Stimulated activated naive CD4-positive, alpha-beta T cell (primary cell): Measurements from ENCODE around the gene CHCHD1.
"Not testable (repeated sequence)": the region's sequence is repeated elsewhere in the genome, so short reads cannot be mapped to it uniquely, and the experiment has no call there.

ENCODE experiments used
- DNase-seq, 6 experiments: peaks; one replicate each; lab custom pipeline; 2025; lab: John Stamatoyannopoulos, UW

CHCHD1 gene

DNA sequence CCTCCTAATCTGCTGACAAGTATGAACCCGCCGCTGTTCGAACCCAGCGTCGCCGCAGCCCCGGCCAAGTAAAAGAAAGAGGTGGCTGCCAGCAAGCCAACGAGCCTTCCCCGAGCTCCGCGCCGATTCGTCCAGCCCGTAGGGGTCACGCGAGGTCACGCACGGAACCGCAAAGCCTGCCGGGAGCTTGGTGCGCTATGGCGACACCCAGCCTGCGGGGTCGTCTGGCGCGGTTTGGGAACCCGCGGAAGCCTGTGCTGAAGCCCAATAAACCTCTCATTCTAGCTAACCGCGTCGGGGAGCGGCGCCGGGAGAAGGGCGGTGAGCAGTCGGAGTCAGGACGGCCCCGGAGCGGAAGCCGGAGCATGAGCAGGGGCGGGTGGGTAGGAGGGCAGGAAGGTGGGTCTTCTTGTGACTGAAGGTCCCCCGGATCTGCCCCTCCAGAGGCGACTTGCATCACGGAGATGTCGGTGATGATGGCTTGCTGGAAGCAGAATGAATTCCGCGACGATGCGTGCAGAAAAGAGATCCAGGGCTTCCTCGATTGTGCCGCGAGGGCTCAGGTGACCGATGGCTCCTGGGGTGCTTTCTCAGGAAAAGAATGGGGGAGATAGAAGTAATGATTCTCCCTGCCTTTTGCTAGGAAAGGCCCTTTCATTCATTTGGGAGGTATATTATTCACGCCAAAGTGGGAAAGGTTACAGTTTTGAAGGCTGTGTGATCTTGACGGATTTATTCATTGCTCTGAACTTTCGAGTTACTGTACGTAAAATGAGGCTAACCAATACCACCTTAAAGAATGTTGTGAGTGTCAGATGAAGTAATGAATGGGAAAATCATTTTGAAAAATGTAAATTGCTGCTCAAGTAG is at the start of gene CHCHD1:
Gene CHCHD1, plus strand, starts transcription at position 170 of the 870 bp plus-strand sequence. Its CDS starts 28 bp downstream, at position 198.
- peak; percentile 76 to 94 (median 84) for DNase-seq

DNA sequence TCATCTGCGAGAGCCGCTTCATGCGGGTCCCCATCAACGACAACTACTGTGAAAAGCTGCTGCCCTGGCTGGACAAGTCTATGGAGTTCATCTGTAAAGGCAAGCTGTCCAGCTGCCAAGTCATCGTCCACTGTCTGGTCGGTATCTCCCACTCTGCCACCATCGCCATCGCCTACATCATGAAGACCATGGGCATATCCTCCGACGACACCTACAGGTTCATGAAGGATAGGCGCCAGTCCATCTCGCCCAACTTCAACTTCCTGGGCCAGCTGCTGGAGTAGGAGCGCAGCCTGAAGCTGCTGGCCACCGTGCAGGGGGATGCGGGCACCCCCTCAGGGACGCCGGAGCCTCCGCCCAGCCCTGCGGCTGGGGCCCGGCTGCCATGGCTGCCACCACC is 49.4 kb upstream of the CHCHD1 start:
- DNase-seq = no peak

DNA sequence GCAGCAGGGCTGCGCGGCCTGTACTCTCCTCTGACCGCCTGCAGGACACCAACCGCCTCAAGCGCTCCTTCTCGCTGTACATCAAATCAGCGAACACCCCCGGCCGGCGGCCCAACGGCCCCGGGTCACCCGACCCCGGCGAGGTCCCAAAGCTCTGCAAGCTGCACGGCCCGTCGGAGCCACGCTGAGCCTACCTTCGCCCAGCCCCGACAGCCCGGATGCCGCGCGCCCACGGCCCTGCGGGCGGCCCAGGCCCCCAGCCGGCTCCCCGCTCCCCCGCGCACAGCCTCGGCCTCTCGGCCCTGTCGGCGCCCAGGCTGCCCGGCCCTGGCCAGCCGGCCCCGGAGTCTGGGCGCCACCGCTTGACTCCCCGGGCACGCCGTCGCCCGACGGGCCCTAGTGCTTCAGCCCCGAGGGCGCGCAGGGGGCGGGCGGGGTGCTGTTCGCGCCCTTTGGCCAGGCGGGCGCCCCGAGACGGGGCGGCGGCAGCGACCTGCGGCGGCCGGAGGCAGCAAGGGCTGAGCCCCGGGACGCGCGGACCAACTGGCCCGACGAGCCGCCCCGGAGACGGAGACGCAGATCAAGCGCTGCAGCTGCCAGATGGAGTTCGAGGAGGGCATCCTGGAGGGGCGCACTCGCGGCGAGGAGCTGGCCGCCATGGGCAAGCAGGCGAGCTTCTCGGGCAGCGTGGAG is 48.8 kb upstream of the CHCHD1 start:
- DNase-seq = no peak

DNA sequence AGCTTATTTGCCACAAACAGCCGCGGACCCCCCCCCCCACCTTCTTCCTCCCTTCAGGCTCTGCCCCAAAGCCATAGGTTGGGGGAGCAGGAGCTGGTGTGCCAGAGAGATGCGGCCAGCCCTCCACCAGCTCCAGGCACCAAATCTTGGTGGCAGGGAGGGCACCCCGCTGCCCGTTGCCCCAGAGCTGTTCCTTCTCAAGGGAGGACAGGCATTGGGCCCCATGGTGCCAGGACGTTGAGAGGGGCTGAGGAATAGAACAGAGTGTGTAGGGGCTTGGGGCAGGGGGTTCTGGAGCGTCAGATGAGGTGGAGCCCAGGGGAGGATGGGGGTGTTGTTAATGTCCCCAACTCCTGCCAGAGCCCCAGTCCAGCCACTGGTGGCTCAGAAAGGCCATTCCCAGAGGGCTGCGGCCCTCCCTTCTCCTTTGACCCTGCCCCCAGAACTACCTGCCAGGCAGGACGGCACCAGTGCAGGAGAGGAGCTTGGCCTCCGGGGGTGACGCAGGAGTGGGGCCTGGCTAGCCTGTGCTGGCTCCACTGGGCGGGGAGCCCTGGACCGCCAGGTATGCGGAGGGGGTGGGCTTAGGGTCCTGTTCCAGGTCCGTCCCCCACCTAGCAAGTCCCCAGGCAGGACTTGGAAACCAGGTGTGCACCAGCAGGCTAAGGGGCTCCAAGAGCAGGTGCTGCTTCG is 47.7 kb upstream of the CHCHD1 start:
- DNase-seq = no peak

DNA sequence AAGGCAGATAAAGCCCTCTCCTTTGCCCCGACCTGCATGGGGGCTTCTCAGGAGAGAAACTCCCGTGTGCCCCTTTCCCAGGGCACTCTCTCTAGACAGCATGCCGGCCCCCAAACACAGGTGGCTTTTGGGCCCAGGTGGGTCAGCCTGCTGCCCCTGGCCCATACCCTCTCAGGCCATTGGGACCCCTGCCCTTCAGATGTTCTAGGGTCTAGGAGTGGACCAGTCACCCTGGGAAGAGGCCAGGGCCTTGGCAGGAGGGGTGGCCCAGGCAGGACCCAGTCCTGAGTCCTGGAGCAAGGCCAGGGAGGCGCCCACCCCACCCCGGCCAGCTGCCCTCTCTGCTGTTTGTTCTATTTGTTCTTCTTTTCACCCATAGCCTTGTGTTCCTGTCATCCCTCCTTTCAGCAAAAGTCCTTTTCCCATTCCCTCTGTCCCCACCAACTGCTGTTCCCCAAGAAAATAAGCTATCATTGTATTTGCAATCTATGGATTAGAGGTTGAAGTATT is 47.0 kb upstream of the CHCHD1 start:
- DNase-seq = no peak

DNA sequence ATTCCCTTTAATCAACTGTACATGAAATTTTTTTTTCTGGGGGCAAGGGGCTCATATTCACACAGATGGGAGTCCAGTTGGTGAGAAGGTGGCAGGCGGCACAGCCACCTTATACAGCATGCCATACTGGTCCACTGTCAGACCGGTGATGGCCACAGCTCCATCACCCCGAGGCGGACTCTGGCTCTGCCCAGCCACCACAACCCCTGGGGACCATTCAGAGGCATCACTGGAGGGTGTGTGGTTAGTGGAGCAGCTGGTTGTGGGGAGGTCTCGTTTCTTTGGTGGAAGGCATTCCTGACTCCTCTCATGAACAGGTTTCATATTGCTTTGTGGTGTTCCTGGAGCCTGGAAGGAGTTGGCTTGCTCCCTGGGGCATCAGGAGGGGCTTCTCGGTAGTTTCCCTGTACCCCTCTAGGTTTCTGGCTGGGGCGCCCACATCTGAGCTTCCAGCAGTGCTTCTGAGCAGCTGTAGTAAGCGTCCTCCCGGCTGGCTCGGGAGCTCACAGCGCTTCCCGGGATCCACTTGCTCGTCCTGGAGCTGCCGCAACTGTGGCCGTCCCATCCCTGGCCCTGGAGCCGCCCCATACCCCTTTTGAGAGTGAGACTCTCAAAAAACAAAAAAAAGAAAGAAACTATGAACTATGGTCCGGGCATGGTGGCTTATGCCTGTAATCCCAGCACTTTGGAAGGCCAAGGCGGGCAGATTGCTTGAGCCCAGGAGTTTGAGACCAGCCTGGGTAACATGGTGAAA is 41.2 kb upstream of the CHCHD1 start:
- DNase-seq = not testable (repeated sequence)

DNA sequence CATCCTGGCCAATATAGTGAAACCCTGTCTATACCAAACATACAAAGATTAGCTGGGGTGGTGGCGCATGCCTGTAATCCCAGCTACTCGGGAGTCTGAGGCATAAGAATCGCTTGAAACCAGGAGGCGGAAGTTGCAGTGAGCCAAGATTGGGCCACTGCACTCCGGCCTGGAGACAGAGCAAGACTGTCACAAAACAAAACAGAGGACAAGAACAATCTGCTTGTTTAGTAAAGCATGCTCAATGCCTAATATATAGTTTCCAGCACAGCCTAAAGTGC is 39.5 kb upstream of the CHCHD1 start:
- DNase-seq = no peak

DNA sequence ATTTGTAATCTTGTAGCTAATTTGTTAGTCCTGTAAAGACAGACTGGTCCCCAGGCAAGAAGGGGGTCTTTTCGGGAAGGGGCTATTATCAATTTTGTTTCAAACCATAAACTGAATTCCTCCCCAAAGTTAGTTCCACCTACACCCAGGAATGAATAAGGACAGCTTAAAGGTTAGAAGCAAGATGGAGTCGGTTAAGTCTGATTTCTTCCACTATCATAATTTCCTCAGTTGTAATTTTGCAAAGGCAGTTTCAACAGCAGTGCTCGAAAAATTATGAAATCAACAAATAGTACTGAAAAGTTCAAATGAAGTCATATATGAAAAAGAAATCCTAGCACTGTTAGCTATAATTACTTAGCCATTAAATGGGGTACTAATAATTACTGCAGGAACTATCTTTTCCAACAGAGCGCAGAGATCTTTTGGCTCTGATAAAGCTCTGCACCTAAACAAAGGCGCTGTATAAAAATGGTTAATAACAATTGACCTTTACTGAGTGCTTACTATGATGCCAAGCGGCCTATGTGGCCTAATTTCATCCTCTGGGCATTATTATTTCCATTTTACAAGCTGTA is 38.4 kb upstream of the CHCHD1 start:
- DNase-seq = no peak

DNA sequence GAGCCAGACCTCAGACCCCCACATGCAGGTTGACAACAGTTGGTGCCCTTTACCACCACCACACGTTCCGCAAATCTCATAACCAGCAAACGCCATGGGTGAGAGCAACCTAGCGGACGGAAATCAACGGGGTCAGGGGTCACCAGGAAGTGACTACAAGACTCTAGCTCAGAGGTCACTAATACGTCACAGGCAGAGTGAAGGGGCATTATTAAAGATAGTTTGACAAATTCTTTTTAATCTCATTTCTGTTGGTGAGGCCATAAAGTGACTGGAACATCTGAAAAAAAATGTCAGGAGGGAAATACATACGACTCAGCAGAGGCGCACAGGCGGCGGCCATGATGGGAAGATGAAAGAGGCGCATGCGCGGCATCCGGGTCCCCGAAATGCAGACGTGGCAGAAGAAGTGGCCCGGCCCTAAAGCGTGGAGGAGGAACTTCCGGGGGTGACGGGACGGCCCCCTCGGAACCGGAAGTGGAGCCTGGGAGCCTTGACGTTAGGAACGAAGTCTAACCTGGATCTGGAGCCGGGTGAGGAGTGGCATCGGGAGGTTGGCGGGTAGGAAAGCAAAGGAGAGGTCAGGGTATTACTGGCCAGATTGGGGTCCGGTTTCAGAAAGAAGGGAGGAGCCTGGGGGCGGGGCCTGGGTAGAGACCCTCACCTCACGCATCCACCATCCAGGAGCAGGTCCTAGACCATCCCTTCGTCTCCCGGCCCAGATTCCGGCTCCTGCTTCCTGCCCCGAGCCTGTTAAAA is 37.8 kb upstream of the CHCHD1 start, which contains the start of gene SEC24C:
Gene SEC24C, plus strand, starts transcription at position 468 of the 759 bp plus-strand sequence. CDS start 2,461 bp downstream, outside the sequence.
- peak; percentile 87 to 96 (median 94) for DNase-seq

DNA sequence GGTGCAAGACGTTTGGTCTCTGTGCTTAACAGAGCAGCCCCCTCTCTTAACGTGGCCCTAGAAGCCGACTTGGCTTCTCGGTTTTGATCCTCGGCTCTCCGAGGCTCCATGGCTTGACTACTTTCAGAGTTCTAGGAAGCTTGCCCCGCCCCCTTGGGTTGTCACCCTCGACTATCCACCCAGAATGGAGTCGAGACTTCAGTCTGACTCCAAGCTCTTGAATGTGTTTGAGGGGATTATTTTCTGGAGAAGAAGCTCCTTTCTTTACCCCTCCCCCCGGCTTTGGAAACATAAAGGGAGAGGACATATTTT is 37.2 kb upstream of the CHCHD1 start:
- DNase-seq = peak in 3 of 6 experiments; percentile 32 to 50 (median 43)

DNA sequence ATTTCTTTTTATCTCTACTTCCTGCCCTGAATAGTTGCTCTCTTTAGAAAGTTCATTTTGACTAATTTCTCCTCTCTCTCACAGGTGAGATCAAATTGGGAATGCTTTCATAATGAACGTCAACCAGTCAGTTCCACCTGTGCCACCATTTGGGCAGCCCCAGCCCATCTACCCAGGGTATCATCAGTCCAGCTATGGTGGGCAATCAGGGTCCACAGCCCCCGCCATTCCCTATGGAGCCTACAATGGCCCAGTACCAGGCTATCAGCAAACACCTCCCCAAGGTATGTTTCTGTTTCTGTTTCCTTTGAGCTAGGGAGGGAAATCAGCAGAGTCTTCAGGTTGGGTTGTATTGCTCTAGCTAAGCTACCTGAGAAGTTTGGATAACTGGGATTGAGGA is 35.1 kb upstream of the CHCHD1 start:
- no peak for DNase-seq

DNA sequence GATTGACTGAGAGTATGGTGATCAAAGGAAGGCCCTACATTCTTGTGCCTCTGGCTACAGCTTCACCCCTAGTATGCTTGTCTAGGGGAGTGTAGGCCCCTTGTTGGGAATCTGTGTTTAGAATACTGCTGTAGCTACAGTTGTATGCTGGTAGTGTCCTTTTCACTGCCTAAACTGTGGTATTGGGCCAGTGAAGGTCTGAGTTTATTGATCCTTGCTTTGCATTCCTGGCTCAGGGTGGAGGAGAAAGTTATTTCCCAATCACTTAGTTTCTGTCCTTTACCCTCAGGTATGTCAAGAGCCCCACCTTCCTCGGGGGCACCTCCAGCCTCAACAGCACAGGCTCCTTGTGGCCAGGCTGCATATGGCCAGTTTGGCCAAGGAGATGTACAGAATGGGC is 31.0 kb upstream of the CHCHD1 start:
- DNase-seq = no peak

DNA sequence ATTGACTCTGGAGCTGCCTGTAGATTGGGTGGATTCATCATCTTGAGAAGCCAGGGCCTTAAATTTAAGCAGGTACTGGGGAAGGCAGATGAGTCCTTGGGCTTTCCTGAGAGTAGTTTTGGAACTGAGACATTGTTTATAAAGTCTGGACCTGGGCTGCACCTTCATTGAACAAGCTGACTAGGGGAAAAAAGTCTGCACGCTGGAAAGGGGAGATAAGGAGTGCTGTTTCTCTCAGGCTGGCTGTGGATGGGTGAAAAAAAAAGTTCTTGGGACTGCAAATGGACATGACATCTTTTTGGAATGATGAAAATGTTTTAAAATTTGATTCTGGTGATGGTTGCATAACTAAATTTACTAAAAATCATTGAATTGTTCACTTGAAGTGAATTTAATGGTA is 25.7 kb upstream of the CHCHD1 start:
- no peak for DNase-seq

DNA sequence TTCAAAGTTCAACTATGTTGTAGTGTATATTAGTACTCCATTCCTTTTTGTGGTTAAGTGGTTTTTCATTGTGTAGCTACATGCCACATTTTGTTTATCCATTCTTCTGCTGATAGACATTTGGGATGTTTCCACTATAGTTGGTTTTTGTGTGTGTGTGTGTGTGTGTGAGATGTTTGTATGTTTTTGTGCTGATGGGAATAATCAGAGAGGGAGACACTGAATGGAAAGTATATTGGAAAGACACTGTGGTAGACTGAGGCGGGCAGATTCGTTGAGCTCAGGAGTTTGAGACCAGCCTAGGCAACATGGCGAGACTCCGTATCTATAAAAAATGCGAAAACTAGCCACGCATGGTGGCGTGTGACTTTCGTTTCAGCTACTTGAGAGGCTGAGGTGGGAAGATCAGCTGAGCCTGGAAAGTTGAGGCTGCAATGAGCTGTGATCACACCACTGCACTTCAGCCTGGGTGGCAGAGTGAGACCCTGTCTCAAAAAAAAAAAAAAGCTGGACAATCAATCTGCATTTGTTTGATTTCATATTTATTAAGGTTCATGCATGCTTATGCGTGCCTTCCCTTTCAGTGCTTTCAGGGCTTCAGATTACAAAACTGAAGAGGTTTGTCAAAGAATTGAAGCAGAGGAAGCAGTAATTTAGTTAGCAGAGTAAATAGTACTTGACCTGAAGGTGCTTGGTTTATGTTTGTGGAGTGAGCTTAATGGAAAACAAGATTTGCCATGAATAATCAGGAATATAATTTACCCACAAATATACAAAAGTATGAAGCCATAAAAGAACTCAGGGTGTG is 22.9 kb upstream of the CHCHD1 start:
- DNase-seq = no peak

DNA sequence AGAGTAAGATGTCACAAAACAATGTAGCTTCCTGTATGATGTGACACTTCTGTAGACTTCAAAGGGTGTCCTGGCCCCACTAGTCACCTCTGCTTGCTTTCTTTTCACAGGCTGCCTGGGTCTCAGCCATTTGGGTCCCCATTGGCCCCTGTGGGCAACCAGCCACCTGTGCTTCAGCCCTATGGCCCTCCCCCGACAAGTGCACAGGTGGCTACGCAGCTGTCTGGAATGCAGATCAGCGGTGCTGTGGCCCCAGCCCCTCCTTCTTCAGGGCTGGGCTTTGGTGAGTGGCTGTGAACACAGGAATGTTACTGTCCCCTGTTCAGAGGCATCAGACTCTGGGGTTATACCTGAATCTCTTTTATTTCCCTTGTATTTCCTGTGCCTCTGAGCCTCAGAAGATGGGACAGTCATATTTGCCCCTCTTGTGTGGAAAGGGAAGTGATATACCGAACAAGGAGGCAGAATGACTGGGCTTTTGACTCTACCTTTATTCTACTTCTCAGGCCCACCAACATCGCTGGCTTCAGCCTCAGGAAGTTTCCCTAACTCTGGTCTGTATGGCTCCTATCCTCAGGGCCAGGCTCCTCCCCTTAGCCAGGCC is 22.2 kb upstream of the CHCHD1 start:
- peak in 1 of 6 experiments; percentile 5 for DNase-seq

DNA sequence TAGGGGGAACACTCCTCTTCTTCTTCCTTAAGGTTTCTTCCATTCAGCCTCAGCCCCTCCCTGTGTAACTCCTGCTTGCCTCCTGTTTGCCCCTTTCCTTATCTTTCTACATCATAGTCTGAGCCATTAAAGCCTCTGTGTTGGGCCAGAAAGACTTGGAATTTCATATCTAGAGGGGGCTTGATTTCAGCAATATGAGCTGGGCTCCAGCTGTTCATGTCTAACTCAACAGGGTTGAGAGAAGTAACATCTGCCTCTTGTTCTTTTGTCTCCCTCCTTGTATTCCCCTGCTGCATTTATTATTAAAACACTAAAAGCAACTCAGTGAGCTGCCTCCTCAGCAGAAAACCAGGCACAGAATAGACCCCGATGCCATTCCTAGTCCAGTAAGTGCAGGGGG is 20.1 kb upstream of the CHCHD1 start:
- DNase-seq = no peak

DNA sequence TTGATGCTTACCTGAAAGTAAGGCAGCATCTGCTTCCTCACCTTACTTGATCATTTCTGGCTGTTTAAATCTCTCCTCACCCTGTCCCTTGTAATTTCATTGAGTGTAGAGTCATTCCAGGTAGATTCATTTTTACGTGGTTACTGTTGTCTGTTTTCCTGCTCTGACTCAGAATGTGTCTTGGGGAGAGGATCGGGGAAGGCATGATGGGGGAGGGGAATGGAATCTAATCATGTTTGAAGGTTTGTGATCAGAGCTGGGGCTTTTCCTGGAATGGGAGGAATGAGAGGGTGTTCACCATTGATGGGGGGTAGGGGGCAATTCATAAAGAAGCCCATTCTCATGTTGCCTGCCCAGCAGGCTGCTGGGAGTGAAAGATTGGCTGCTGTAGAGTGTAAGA is 18.9 kb upstream of the CHCHD1 start:
- no peak for DNase-seq

DNA sequence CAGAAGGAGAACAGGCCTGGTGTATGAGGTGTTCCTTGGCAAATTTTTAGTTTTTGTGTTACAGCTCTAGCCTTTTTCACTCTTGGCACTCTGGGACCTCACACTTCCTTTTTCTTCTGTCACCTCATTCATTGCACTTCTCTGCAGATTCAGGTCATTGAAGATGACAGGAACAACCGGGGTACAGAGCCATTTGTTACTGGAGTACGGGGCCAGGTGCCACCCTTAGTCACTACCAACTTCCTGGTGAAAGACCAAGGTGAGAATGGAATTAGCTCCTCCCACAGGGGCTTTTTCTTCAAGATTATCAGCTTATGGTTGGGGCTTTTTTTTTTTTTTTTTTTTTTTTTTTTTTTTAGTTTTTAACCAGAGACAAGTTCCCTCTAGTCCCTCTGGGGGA is 18.5 kb upstream of the CHCHD1 start:
- DNase-seq = no peak

DNA sequence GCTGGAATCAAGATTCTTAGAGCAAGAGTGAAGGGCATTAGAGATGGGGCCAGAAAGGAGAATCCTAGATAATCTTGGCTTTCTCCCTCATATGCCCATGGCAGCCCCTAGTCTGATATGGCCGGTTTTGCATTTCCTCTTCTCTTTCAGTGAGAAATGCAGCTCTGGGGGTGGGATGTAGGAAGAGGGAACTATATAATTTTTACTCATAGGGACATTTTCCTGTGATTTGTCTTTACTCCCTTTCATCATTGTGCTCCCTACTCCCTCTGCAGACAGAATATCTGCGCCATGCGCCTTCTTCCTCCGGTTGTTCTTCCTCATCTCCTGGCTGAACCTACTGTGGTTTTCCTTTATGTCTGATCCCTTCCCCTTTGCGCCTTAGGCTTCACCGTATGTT is 16.8 kb upstream of the CHCHD1 start:
- no peak for DNase-seq

DNA sequence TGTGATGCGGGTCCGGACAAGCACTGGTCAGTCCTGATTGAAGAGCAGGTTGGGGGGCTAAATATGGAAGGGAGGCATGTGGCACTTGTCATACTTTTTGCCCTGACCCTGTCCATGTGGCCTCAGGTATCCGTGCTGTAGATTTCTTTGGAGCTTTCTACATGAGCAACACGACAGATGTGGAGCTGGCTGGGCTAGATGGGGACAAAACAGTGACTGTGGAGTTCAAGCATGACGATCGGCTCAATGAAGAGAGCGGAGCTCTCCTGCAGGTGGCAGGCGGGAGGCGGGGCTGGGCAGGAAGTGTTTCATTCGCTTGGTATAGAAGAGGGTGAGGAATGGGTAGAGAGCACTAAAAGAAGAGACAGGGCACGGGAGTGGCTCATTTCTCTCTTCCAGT is 13.0 kb upstream of the CHCHD1 start:
- DNase-seq = peak; percentile 49 to 75 (median 54)
